Myocyte (in vitro differentiated cells): ENCODE data around the gene SLA2. TPM values are rescaled to one million over a fixed set of nuclear protein-coding genes. Genes with fewer than 3 reads are reported as not detected.
"Not testable (repeated sequence)": the region's sequence is repeated elsewhere in the genome, so short reads cannot be mapped to it uniquely, and the experiment has no call there.

Experiments used
- DNase-seq: peaks from one replicate; pipeline ENCODE4 v3.0.0-alpha.2; 2012; ENCODE audit warnings: low read depth
- total RNA-seq: library from RNA; depleted of rRNA; stranded (reverse); fragments of >200 nt; gene quantifications from 2 replicates; pipeline ENCODE4 v1.2.3, GENCODE V29; 2014

SLA2 gene
- total RNA-seq, 1 donor from 2014 or later: not detected

DNA sequence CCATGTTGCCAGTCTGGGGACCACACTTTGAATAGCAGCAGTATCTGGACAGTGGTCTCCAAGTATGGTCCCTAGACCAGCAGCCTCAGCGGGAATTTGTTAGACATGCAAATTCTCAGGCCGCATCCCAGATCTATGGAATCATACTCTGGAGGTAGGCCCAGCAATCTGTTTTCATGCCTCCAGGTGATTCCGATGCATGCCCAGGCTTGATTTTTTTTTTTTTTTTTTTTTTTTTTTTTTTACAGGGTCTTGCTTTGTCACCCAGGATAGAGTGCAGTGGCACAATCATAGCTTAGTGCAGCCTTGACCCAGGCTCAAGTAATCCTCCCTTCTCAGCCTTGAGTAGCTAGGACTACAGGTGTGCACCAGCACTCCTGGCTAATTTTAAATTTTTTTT lies 682 bp upstream of the SLA2 start:
- DNase-seq: no peak

DNA sequence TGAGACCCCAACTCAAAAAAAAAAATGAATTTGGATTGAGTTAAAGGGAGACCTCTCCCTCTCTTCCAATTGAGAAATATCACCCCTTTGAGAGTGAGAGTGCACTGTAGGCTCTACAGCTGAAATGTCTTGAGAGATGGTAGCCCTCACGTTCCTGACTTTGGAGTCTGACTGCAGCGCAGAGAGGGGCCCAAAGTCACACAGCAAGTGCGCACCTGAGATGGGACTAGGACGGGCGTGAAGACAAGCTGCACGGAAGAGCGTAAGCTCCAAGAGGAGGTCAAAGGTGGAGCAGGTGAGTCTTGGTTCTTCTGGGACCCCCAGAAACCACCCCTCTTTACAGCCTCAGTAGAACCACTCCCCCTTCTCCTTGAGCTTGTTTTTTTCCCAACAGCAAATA lies 643 bp downstream of the SLA2 start:
- DNase-seq: no peak

DNA sequence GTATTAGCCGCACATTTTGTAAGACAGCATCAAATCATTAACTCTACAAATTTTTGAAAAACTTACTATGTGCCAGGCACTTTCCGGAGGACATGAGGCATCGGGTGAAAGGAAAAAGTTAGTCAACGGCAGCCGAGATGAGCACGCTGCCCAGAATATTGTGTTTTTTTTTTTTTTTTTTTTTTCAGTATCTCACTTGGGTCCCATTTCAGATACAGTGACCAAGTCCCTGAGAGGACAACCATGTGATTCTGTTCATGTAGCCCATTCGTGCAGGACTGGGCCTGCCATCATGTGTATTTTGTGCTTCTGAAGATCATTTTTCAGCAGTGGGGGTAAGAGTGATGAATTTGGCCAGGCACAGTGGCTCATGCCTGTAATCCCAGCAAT lies 1.3 kb downstream of the SLA2 start:
- no peak for DNase-seq

DNA sequence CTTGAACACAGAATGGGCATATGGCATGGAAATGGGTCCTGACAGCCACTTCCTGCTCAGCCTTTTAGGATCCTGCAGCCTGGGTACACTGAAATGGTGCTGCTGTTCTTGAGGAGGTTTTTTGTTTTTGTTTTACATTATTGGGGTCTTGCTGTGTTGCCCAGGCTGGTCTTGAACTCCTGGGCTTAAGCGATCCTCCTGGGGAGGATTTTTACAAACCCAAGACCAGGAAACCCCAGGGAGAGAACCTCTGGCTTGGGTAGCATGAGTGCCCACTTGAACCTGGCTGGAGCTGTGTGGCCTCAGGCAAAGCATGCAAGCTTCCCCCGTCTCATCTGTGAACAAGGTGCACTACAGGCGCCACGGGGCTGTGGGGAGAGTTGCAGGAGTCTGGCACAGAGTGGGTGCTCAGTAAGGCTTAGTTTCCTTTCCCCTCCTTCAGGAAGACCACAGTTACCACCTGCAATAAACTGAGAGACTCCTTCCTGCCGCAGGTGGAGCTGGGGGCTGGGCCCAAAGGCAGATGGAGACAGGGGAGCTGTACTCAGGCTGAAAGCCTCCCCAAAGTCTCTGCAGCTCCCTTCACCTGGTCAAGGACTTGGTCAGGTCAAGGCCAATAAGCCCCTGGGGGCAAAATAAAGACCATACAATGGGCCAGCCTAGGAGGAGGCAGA lies 1.8 kb downstream of the SLA2 start:
- DNase-seq: no peak

DNA sequence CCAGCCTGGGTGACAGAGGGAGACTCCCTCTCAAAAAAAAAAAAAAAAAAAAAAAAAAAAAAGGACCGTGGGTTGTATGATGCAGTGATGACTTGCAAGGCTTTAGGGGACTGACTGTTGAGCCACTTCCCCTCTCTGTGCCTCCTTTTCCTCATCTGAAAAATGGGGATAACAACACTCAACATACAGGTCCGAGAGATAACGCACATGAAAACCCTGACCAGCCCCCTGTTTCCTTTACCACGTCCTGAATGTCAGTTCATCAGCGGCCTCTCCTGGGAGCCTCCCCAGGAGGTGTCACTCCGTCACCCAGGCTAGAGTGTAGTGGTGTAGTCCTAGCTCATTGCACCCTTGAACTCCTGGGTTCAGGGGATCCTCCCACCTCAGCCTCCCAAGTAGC lies 3.9 kb downstream of the SLA2 start:
- DNase-seq: no peak

DNA sequence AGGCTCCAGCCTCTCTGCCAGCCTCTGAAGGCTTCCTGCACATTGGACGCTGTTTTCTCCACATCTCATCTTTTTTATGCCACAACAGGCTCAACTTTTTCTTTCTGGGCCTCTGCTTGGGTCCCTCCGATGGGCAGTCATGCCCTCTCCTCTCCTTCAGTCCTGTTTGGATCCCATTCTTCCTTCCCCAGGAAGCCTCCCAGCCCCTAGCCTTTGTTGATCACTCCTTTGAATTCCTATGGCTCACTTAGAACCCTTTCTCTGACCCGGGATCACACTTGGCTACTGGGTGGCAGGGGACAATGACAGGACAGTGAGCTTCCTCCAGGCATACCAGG lies 4.5 kb downstream of the SLA2 start:
- DNase-seq: no peak

DNA sequence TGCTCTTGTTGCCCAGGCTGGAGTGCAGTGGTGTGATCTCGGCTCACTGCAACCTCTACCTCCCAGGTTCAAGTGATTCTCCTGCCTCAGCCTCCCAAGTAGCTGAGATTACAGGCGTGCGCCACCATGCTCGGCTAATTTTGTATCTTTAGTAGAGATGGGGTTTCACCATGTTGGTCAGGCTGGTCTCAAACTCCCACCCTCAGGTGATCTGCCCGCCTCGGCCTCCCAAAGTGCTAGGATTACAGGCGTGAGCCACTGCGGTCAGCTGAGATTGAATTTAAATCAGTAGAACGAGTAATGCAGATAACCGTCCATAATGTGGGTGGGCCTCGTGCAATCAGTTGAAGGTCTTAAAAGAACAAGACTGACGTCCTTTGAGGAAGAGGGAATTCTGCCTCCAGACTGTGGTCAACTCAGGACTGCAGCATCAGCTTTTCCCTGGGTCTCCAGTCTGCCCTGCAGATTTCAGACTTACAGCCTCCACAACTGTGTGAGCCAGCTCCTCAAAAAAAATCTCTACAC lies 7.1 kb downstream of the SLA2 start:
- DNase-seq: not testable (repeated sequence)

DNA sequence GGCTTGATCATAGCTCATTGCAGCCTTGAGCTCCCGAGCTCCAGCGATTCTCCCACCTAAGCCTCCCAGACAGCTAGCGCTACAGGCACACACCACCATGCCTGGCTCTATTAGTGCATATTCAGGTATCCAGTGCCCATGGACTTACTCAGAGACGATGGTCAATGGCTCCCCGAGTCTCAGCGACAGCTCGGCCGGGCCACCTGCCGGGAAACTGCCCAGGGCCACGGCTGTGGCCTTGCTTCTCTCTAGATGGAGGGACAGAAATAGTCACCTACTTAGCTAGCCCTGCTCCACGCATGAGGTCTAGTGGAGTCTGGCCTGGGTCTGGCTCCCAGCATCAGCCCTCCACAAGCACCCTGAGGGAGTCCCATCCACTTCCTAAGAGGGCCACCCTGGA lies 11.7 kb downstream of the SLA2 start:
- DNase-seq: no peak

DNA sequence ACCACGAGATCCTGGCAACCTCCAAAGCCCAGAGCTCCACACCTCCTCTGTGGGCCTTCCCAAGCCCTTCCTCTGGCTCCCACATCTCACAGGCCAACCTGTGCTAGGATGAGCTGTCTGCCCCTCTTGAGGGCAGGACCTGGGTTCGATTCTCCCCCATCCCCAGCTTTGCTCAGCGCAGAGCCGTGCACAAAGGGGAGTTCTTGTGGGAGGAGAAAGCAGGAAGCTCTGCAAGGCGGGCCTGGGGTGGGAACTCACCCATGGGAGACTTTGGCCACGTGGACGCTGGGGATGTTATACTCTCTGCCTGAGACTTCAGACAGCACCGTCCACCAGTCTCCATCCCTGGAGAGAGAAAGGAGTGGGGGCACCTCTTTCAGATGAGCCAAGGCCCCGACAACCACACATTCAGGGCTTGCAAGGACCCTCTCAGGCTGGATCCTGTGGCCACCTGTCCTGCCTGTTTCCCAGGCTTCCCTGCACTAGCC lies 12.7 kb downstream of the SLA2 start:
- no peak for DNase-seq

DNA sequence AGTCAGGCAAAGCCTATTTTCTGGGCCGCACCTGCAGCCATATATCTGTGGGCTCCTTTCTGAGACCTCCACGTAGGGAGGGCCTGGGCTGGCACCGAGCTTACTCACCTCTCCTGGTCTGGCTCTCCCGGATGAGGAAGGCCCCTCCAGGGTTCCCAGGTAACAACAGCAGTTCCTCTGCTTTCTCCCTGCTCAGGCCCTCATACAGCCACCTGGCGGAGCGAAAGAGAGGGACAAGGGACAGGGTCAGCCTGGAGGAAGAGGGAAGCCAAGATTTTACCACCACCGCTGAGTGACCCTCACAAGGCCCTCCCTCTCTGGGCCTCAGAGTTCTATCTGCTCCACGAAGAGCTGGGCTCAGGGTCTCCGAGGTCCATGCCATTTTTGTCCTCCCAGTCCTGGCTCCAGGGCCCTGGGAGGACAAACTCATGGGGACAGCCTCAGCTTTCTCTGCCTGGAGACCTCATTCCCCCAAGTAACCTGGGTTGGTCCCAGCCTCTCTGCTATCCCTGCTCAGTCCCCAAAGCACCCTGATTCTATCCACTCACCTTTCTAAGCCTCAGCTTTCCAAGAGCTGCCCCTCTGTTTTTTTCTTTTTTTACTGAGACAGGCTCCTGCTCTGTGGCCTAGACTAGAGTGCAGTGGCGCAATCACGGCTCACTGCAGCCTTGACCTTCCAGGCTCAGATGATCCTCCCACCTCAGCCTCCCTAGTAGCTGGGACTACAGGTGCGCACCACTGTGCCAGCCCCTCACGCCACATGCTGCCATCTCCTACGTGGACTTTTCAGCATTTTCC lies 13.3 kb downstream of the SLA2 start:
- DNase-seq: no peak

DNA sequence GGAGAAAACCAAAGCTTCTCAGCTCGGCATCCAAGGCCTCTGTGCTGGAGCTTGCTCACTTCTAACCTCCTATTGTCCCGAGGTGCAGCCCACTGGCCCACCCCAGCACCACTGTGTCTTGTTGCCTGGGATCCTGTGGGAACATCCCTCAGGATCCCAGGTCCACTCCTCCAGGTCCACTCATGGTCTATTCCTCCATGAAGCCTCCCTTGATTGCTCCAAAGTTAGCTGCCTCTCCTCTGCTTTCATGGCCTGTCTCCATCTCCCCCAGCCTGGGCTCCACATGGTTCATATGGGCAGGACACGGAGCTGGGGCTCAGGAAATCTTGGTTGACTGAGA lies 13.9 kb downstream of the SLA2 start:
- DNase-seq: no peak

DNA sequence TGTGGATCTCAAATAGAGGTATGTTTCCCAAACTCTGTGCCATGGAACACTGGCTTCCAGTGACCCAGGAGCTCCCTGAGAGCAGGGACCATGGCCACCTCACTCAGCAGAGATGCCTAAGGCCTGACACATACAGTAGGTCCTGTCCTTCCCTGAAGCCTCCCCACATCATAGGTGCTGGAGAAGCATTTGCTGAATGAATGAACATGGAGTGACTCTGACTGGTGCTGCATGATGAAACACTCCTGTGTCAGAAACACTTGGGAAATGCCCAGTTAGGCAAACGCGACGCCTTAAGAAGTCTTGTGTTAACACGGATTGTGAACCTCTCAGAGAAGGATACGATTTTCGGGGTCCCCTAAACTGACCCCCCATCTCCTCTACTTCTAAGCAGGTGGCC lies 14.3 kb downstream of the SLA2 start:
- no peak for DNase-seq

DNA sequence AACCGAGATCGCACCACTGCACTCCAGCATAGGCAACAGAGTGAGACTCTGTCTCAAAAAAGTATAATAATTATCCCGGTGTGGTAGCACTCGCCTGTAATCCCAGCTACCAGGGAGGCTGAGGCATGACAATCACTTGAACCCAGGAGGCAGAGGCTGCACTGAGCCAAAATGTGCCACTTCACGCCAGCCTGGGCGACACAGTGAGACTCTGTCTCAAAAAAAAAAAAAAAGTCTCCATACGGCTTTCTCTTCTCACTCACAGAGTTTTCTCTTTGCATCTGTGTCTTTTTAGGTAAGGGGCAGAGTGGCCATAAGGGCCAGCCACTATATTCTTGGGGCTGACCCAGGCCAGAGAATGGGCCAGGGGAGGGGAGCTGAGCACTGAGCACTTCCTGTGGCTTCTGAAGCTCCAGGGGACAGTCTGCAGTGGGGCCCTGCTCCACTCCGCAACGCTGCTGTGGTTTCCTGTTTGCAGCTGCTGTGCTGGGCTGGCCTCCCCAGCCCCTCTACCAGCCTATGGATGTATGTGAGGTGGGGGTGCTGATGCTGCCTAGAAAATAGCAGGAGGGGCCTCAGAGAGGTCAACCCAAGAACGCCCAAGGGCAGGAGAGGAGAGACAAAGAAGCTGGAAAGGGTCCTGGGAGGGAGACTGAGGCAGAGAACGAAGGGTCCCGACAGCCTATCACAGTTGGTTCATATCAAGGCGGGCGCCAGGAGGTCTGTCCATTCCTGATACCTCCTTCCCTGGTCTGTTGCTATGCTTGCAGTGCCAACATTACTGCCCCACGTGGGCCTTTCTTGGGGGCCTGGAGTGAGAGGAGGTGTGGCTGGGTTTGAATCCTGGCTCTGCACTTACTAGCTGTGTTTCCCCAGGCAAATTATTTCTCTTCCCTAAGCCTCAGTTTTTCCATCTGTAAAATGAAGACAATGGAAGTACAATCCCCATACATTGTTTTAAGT lies 16.0 kb downstream of the SLA2 start:
- no peak for DNase-seq

DNA sequence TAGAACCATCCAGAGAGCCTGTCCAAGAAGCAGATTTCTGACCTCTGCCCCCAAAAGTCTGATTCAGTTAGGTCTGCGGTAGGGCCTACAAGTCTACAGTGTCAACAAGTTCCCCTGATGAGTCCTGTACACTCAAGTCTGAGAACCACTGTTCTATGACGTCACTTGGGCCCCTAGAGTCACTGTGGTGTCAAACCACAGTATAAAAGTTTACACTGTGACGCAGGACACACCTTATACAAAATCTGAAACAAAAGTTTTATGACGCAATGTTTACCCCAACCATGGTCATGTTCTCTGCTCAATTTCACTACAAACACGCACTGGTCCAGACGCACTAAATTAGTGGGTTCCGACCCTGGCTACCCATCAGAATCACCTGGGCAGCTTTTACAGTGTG lies 17.9 kb downstream of the SLA2 start:
- no peak for DNase-seq

DNA sequence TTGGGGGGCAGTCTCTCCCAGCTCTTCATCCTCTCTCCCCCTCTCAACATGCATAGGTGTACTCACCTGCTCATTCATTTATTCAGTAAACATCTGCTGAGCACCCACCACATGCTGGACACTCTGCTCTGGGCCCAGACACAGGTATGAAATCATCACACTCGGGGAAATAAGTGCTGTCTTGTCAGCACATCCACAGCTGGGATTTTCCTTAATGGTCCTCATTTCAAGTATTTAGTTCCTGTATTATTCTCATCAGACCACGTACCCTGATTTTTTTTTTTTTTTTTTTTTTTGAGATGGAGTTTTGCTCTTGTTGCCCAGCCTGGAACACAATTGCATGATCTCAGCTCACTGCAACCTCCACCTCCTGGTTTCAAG lies 21.1 kb downstream of the SLA2 start:
- no peak for DNase-seq

DNA sequence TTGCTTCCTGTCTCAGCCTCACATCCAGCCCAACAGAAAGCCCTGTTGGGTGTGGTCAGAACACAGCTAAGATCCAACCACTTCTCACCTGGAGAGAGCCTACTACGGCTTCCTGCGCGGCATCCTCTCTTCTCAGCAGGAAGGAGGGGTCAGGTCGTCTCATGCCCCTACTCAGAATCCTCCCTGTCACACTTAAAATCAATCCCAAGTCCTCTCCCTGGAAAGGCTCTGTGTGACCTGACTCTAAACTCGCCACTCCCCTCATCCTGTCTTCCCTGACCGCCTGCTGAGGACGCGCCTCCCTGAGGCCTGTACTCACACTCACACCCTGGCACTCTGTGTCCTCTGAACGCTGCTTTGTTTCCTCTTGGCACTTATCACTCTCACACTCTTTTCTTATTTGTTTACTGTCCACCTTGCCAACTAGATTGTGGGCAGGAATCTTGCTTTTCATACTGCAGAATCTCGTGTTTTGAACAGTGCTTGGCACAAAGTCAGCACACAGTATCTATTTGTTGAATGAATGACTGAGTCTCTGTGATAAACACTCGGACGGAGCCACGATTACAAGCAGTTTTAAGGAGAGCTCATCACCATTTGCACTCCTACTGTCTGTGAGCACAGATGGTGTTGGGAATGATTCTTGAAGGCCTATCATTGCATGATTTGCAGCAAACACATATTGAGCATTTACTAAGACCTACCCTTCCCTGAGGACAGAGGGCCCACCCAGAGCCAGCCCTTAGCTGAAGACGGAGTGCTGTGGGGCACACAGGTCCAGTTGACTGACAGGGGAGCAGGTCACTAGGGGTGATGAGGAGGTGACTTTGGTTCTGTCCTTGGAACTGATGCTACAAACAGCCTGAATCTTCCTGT lies 21.7 kb downstream of the SLA2 start:
- no peak for DNase-seq

DNA sequence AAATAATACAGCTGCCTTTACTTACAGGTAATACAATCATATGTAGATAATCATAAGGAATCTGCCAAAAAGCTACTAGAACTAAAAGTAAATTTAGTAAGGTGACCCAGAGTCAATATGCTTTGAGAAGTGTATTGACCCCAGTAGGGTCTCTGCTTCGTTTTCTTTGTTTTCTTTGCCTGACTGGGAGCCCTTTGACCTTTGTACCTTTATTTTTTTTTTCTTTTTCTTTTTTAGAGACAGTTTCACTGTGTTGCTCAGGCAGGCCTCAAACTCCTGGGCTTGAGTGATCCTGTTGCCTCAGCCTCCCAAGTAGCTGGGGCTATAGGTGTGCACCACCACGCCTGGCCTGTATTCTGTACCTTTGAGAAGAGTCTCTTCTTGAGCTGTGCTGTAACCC lies 22.6 kb downstream of the SLA2 start:
- no peak for DNase-seq

DNA sequence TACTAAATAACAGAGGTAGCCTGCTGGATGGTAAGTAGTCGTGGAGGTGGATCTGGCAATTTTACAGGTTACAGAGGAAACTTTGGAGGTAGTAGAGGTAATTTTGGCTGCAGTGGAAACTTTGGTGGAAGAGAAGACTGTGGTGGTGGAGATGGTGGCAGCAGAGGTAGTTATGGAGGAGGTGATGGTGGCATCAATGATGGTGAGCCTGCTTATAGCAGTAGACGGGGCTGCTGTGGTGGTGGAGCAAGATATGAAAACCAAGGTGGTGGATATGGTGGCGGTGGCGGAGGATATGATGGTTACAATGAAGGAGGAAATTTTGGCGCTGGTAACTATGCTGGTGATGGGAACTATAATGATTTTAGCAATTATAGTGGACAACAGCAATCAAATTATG lies 25.1 kb downstream of the SLA2 start:
- no peak for DNase-seq

DNA sequence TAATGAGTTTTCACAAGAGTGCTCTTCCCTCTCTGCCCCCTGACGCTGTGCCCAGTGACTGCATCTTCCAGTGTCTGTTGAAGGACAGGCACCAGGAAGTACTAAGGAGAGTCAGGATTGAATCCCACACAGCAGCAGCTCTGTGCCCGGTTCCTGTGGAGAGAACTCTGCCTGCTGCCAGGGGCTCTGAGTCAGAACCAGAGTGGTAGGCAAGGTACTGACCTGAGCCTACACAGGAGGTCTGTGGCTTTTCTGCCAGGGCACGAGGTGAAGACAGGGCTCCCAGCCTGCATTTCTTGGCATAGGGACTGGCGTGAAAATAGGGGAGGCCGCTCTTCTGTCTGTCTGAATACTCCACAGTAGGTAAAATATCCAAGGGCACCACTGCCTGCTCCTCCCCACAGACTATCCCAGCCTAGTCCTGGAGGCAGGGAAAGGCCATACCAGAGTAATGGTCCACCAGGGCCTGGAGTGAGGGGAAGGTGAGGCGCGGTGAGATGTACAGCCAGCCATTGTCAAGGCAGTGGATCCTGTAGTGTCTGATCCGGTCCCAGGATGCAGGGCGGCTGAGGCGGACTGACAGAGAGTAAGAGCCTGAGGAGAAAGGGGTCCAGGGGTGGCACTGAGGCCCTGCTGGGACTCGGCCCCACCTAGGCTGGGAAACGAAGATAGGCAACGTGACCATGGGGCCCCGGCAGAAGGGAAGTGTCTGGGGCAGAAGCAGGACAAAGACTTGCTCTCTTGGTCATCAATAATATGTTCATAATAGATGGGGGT lies 31.0 kb downstream of the SLA2 start:
- no peak for DNase-seq

DNA sequence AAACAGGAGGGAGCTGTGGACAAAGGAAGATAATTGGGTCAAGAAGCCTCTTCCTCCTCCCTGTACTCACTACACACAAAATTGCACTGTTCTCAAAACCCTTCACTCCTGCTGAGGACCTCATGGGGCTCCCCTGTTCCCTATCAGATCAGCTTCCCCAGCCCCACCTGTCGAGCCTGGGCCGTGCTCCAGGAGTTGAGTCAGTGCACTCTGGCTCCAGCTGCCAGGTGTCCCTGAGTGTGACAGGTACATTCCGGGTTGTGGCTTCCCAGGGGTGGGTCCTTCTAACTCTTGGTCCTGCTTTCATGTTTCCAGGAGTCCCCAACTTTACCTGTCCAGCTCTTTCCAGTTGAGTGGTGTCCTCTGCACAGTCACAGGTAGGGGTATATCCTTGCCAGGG lies 32.0 kb downstream of the SLA2 start:
- no peak for DNase-seq
